ENCODE data around the gene PKDREJ.

DNA sequence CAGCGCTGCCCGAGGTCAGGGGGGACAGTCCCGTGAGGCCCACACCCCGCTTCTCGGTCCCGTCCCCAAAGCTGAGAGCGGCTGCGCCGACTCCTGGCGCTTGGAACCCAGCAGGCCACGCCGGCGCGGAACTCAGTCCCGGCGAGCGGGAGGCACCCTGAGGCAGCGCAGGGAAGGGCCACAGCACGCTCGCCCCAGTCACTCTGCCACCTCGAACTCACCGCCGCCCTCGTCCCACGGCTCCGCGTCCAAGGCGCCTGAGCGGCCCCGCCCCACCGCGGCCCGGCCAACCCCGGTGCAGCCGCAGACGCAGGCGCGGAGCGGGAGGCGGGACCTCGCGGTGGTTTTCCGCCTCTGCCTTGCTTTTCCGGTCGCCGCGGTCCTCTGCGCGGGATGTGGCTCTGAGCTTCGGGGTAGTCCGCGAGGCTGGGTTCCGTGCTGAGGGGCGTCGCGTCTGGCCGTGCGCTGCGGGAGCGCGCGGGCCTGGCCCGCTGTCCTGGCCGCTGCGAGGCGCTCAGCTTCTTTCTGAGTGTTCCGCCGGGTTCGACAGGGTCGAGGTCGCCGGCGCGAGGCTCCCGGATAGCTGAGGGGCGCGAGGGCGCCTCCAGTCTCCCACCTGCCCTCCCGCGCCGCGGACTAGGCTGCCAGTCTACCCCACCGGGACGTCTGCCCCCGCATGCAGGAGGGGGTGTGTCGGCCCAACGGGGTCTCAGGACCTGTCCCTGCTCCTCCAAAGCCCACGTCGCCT, 12.9 kb downstream of the PKDREJ start, which contains the start of gene CDPF1:
- TF ChIP-seq, protein P1, sequence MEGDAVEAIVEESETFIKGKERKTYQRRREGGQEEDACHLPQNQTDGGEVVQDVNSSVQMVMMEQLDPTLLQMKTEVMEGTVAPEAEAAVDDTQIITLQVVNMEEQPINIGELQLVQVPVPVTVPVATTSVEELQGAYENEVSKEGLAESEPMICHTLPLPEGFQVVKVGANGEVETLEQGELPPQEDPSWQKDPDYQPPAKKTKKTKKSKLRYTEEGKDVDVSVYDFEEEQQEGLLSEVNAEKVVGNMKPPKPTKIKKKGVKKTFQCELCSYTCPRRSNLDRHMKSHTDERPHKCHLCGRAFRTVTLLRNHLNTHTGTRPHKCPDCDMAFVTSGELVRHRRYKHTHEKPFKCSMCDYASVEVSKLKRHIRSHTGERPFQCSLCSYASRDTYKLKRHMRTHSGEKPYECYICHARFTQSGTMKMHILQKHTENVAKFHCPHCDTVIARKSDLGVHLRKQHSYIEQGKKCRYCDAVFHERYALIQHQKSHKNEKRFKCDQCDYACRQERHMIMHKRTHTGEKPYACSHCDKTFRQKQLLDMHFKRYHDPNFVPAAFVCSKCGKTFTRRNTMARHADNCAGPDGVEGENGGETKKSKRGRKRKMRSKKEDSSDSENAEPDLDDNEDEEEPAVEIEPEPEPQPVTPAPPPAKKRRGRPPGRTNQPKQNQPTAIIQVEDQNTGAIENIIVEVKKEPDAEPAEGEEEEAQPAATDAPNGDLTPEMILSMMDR (IDR thresholded peaks at IDR 0.05; ENCODE audit: low read depth, low read length): no peak
- peak; percentile 75 for TF ChIP-seq POLR2A (IDR thresholded peaks at IDR 0.05; ENCODE audit: extremely low read depth, insufficient read length)
- TF ChIP-seq MAX (IDR thresholded peaks at IDR 0.05; ENCODE audit: low read depth, low read length): peak; percentile 66
- peak; percentile 42; the same call in 1 of the 2 replicates for TF ChIP-seq MYC (IDR thresholded peaks at IDR 0.05; ENCODE audit: low read depth, low read length)
